ENCODE data around the gene GDPD3.
"Not testable (repeated sequence)": the region's sequence is repeated elsewhere in the genome, so short reads cannot be mapped to it uniquely, and the experiment has no call there.

GDPD3 gene

GRCh38 chr16:30122604-30123160 is 9.3 kb upstream of the GDPD3 start:
- peak; percentile 37 for DNase-seq

DNA sequence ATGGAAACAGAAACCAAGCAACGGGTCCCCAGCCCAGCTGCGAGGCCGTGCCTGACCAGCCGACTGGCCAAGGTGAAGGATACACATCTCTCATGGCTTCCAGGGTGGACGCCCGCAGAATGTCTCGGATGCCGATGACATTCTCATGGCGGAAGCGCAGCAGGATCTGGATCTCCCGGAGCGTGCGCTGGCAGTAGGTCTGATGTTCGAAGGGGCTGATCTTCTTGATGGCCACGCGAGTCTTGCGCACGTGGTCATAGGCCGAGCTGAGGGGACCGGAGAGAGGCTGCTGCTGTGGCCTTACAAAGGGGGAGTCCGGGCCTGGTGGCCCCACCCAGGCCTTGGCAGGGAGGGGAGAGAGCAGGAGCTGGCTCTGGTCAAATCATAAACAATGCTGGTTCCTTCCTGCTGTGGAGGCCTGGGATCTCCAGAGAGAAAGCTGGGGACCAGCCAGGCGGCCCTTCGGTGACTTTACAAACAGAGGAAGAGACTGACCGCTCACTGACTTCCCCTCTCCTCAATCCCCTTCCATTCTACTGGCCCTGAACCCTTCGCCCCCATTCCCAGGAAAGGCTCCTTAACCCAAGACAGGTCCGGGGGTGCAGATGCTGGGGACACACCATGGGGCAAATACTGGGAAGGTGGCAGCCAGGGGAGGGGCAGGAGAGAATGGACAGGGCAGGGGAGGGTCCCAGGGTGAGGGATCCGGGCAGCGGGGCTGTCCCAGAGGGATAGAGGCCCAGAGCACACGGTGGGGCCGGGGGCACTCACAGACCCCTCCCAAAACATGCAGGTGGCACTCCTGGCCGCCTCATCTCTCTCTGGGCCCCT is 8.6 kb upstream of the GDPD3 start:
- no peak for DNase-seq

GRCh38 chr16:30120340-30121105 is 7.2 kb upstream of the GDPD3 start:
- no peak for DNase-seq

DNA sequence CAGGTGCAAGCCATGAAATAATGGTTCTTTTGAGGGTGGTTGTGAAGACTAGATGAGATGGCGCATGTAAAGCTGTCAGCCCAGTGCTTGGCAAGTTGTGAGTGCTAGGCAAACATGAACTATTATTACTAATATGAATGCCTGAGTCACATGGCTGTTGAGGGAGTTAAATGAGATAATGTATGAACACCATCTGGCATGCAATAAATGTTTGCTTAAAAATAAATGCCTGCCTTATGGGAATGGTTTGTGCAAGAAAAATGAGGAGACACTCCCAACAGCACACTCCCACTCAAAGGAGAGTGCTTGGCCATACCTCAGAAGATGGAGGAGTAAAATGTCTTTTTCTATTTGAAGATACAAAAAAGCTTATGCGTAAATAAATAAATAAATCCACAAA is 6.1 kb upstream of the GDPD3 start:
- DNase-seq, result no peak

GRCh38 chr16:30117768-30118167 is 4.4 kb upstream of the GDPD3 start:
- no peak for DNase-seq

DNA sequence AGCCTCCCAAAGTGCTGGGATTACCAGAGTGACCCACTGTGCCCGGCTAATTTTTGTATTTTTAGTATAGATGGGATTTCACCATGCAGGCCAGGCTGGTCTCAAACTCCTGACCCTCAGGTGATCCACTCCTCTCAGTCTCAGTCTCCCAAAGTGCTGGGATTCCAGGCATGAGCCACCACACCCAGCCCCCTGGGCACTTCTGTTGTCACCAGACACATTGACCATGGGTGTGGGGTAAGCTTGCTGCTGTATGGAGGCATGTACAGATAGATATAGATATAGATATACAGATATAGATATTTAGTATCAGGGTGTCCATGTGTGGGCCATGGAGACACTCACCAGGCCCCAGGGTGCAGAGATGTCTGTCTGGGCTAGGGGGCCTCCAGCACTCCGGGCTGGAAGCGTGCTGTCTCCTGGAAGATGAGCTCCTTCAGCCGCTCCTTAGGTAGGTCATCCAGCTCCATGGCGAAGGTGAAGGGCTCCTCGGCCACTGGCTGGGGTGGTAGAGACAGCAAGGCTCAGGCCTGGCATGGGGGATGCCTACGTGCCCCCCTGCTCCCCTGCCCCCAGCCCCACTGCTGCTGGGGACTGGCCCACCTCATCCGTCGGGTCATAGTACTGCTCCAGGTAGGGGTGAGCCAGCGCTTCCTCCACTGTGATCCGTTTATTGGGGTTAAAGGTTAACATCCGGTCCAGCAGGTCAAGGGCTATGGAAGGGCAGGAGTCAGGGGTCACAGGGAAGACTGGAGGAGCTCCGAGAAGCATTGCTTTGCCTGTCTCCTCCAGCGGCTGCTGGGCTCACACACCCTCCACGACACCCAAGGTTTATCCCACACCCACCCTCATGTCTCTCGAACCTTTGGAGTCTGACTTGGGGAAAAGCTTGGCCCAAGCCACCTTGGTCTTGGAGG is 3.2 kb upstream of the GDPD3 start:
- DNase-seq, result no peak

DNA sequence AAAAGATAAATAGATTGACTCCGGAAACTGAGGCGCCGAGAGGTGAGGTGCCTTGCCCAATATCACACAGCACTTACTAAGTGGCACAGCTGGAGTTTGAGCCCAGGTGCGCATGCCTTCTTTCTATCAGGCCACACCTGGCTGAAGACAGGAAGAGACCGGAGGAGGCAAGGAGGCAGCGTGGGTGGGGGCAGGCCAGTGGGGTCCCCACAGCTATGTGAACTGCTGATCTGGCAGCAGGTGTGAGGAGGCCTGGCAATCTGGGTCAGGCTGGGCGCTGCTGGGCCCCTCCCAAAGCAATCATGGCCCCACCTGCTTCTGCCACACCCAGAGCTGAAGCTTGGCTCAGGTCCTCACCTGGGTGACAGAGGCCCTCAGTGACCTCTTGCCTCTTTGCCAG is 1.9 kb upstream of the GDPD3 start:
- DNase-seq, result no peak

DNA sequence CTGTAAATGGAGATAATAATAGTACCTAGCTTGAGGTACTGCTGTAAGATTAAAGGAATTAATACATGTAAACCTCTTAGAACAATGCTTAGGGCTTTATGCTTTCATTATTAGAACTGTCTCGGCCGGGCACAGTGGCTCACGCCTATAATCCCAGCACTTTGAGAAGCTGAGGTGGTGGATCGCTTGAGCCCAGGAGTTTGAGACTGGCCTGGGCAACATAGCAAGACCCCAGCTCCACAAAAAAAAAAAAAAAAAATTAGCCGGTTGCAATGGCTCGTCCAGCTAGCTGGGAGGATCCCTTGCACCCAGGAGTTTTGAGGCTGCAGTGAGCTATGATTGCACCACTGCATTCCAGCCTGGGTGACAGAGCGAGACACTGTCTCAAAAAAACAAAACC is 1.5 kb upstream of the GDPD3 start:
- not testable (repeated sequence) for DNase-seq

DNA sequence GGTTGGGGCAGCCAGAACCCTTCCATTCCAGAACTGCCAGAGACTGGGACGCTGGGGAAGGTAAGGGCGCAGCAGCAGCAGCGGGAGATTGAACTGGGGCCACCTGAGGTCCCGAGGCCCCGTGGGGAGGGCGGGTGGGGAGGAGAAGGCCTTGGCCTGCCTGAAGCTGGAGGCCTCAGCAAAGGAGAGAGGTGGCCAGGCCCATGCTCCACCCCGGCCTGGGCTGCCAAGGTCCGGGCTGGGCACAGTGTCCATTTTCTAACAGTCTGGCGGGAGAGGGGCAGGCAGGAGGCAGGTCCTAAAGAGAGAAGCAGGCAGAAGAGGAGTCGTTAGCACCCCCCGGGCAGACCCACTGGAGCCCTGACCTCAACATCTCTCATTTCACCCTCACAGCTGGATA is 1.1 kb upstream of the GDPD3 start:
- no peak for DNase-seq

DNA sequence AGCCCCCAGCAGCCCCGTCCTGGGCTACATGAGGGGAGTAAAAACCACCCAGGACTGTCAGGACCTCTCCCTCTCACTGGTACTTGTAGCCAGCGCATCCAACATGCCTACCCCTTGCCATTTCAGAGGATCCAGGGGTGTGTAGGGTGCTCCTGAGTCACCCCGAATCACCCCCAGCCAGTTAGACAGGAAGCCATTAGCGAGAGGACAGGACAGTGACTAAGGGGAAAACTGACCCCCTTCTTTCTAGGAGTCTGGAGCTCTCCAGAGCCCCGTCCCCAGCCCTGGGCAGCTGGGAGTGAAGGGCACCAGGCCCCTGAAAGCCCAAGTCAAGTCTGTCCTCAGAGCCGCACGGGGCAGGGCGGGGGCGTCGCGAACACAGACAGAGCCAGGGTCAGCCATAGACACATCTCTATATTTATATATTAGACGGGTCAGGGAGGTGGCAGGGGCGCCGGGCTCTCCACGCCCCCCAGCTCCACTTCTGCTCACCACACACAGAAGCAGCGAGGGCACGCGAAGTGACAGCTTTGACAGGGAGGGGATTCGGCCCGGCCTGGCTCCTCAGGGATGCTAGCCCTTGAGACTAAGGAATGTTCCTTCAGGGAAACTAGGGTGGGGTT is 485 bp upstream of the GDPD3 start:
- DNase-seq, result no peak

DNA sequence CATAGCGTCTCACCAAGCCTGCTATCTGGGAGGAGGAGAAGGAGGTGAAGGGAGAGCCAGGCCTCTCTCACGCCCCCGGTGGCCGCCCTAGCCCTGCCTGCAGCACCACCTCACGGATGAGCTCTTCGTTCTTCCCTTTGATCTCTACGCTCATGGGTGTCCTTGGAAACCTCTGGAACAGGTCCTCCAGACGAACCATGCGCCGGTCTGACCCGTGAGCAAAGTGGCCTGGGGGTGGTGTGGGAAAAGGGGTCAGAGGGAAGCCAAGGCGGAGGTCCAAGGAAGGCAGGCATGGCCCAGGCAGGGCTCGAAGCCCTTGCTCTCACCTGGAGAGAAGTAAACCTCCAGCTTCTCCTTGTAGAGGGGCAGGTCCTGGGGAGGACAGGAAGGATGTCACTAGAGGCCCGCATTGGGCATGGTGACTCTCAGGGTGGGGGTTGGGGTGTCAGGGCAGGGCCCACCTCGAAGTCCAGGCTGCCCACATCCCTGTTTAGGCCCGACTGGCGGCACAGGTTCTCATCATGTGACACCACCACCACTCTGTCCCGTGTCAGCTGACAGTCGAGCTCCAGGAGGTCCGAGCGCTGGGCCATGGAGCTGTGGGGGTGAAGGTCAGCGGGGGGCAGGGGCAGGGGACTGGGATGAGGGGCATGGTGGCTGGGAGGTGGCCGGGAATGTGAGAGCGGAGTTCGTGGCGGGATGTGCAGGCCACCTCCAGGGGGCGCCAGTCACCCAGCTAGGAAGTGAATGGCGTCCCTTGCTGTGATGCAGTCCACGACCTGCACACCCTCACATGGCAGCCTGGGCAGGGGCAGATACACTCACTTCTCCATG is 923 bp downstream of the GDPD3 start:
- DNase-seq, result peak; percentile 77

- DNase-seq, result no peak
Measured at GRCh38 chr16:30110661-30111060, 2.7 kb downstream of the GDPD3 start.

DNA sequence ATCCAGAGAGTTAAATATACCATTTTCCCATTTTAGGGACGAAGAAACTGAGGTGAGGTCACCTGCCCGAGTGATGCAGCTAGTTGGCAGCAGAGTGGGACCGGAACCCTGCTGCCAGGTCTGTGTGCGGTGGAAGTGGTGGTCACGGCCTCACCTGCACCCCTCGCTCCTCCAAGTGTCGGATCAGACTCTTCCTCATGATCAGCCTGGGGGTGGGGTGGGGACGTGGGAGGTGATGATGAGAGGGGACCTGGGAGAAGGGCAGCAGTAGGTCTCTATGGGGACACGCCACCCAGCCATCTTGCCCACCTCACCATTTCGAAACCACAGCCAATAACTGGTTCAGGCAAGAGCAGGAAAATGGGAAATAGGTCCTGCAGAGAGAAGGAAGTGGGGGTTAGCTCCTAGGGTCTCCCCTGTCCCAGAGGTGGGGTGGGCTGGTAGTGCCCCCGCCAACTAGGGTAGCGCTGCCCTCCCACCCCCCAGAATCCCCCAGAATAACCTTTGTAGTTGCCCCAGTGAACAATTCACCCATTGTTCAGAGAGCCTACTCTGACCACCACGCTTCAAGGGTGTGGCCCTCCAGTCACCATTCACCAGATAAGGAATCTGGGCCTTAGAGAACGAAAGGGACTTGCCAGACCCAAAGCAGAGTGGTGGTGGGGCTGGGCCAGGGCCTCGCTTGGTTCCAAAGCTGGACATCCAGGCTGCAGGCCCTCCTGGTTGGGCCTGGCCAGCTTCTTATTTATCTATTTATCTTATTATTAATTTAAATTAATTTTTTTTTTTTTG is 5.1 kb downstream of the GDPD3 start:
- DNase-seq, result no peak

GRCh38 chr16:30104492-30104891 is 8.8 kb downstream of the GDPD3 start:
- no peak for DNase-seq

GRCh38 chr16:30104090-30104489 is 9.2 kb downstream of the GDPD3 start:
- DNase-seq, result no peak

DNA sequence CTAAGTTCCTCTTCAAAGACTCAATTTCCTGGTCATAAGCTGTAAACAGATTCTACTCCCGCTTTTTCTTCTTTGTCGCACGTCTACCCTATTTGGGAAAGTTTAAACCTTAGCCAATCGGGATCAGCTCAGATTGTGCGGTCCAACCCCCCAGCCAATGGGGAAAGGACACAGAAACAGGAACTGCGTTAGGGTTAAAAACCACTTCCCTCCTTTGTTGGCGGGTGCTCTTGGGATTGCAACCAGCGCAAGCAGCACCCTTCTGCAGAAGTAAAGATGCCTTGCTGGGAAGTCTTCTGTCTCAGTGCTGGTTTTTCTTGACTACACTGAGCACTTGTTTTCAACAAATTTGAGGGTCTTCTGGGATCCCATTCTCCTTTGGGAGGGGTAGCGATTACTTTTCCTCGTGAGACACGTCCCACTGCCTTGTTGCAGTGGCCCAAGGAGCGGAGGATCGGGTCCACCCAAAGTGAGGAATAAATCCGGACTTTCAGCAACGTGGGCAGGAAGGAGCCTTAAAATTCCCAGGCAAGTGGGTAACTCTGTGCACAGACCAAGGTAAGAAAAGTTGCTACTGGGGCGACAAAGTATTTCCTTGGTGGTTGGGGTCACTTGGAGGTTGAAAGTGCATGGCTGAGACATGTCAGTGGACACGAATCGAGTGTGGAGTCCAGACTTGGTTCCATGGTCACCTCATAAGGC is 16.3 kb downstream of the GDPD3 start:
- DNase-seq, result no peak

- DNase-seq, result peak; percentile 90
Measured at GRCh38 chr16:30096105-30096861, 17.1 kb downstream of the GDPD3 start, which contains the start of gene YPEL3. YPEL3 (minus strand) TSS chr16:30096213; CDS start chr16:30095482, 731 bp downstream.

DNA sequence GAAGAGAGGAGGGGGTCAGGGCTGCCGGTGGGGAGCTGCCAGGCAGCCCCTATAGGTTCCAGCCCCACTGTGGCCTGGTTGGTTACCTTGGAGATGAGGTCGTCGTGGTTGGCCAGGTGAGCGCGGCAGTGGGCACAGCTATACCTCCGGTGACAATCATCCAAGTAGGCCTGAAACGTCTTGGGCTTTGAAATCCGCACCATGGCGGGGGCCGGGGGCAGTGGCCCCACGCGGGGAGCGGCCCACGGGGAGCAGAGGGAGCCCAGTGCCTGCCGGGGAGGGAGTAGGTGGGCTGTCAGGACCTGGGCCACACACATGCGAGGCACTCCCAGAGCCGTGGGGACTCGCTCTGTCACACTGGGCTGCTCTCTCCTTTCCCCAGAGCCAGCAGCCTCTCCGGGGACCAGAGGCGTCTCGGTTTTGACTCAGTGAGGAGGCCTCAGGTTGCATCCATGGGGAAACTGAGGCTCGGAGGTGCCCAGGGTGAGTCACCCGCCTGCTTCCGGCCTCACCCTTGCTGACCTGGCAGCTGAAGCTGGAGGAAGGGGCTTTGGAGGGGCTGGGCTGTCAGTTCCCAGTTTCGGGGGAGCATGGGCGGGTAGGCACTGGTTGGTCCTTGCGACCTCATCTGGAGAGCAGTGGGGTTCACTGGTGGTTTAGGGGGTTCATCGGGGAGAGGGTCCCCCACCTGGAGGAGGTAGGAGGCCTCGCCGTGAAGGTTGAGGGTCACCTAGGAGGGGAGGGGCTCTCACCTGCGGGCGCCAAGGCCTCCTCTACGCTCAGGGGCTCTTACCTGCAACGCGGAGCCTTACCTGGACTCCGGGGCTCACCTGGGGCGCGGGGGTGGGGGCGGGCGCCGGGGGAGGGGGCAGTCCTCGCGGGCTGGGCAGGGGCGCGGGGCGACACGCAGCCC is 17.9 kb downstream of the GDPD3 start:
- DNase-seq, result no peak

All from activated CD4-positive, CD25-positive, alpha-beta regulatory T cell treated with anti-CD3 and anti-CD28 coated beads, Interleukin-2, amount 50 U/mL, for 72 hours (primary cell).